Stimulated activated CD4-positive, alpha-beta T cell treated with anti-CD3 and anti-CD28 coated beads, Interleukin-15, amount 100 ng/mL, for 1 hour (primary cell): ENCODE data around the gene ZC4H2.
A peak's percentile ranks its signal among the peaks of the same experiment; 100 is the strongest.
"Not testable (repeated sequence)": the region's sequence is repeated elsewhere in the genome, so short reads cannot be mapped to it uniquely, and the experiment has no call there.

Experiments used
- DNase-seq, 2 donors: peaks; one replicate each; pipeline ENCODE4 v3.0.0-alpha.2; 2020; ENCODE audit warnings: low read depth in 1 of 2, low spot score in 1 of 2

The ZC4H2 gene

GRCh38 chrX:64975989-64976672 is at the start of gene ZC4H2:
TSS of gene ZC4H2 (minus strand) at chrX:64976450. CDS start at chrX:64976377, 73 bp downstream.
- DNase-seq, result peak; percentile 32 to 40

- DNase-seq, result no peak
Observed at GRCh38 chrX:65017451-65017850, 41.2 kb upstream of the ZC4H2 start.

- no peak for DNase-seq
Observed at GRCh38 chrX:65014230-65014629, 38.0 kb upstream of the ZC4H2 start.

- DNase-seq, result no peak
Observed at GRCh38 chrX:65009459-65009858, 33.2 kb upstream of the ZC4H2 start.

- DNase-seq, result not testable (repeated sequence)
Observed at GRCh38 chrX:65002208-65002607, 26.0 kb upstream of the ZC4H2 start.

GRCh38 chrX:64996805-64997204 is 20.6 kb upstream of the ZC4H2 start:
- no peak for DNase-seq

GRCh38 chrX:64994131-64994798 is 18.0 kb upstream of the ZC4H2 start:
- no peak for DNase-seq

- no peak for DNase-seq
Observed at GRCh38 chrX:64977830-64978229, 1.6 kb upstream of the ZC4H2 start.

GRCh38 chrX:64977051-64977450 is 801 bp upstream of the ZC4H2 start:
- DNase-seq, result no peak

- DNase-seq, result no peak
Observed at GRCh38 chrX:64976673-64977040, 407 bp upstream of the ZC4H2 start.

GRCh38 chrX:64975491-64975890 is 759 bp downstream of the ZC4H2 start:
- no peak for DNase-seq

GRCh38 chrX:64925480-64925879 is 50.8 kb downstream of the ZC4H2 start:
- no peak for DNase-seq

GRCh38 chrX:64908121-64908520 is 68.1 kb downstream of the ZC4H2 start:
- DNase-seq, result no peak

GRCh38 chrX:64894454-64895038 is 81.7 kb downstream of the ZC4H2 start:
- DNase-seq, result no peak

GRCh38 chrX:64885850-64886249 is 90.4 kb downstream of the ZC4H2 start:
- DNase-seq, result no peak

- DNase-seq, result not testable (repeated sequence)
Observed at GRCh38 chrX:64878709-64879108, 97.5 kb downstream of the ZC4H2 start.

- no peak for DNase-seq
Observed at GRCh38 chrX:64867217-64867616, 109.0 kb downstream of the ZC4H2 start.
